Ovary (tissue), 3 donors: Measurements from ENCODE around the gene PRPSAP2.
"Not testable (repeated sequence)": the region's sequence is repeated elsewhere in the genome, so short reads cannot be mapped to it uniquely, and the experiment has no call there.

Experiments used
- CTCF ChIP-seq, 3 donors: fragments of 450-650 bp in 2 of 3; fragments of 200-600 bp in 1 of 3; IDR thresholded peaks; one replicate each; pipeline versions ENCODE4 v1.5.1 to v1.8.0; 2016 to 2022; ENCODE audit warnings: antibody characterized with exemption in 3 of 3, mild to moderate bottlenecking in 1 of 3
- EP300 ChIP-seq: sonication (generic); formaldehyde crosslinking; IDR thresholded peaks from one replicate; pipeline ENCODE4 v1.6.1; 2017; ENCODE audit warnings: antibody characterized with exemption
- POLR2A ChIP-seq: fragments of 450-650 bp; IDR thresholded peaks from one replicate; pipeline ENCODE4 v1.6.1; 2017; ENCODE audit warnings: antibody characterized with exemption, mild to moderate bottlenecking, moderate library complexity
- donor health status: DM: no; HTN: no; CAD: no.

DNA sequence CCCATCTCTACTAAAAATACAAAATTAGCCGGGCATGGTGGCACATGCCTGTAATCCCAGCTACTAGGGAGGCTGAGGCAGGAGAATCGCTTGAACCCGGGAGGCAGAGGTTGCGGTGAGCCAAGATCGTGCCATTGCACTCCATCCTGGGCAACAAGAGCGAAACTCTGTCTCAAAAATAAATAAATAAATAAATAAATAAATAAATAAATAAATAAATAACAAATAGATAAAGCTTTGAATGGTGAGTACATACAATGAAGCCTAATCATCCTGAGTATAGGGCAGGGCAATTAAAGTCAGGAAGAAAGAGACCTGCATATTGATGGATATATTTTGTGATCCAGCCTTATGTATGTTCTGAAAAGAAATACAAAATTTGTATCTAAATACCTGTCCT lies 98.1 kb downstream of the PRPSAP2 start:
- TF ChIP-seq POLR2A; CTCF (IDR thresholded peaks at IDR 0.05); EP300: not testable (repeated sequence)
